Activated T-helper 9 cell treated with anti-CD3 and anti-CD28 coated beads, Interleukin-2, amount 50 U/mL, for 16 hours (primary cell): ENCODE results near the gene ERCC8.
"Not testable (repeated sequence)": the region's sequence is repeated elsewhere in the genome, so short reads cannot be mapped to it uniquely, and the experiment has no call there.

Source experiments
- DNase-seq: peaks from one replicate; pipeline ENCODE4 v3.0.0-alpha.2; 2020; ENCODE audit warnings: low read depth

ERCC8 gene

DNA sequence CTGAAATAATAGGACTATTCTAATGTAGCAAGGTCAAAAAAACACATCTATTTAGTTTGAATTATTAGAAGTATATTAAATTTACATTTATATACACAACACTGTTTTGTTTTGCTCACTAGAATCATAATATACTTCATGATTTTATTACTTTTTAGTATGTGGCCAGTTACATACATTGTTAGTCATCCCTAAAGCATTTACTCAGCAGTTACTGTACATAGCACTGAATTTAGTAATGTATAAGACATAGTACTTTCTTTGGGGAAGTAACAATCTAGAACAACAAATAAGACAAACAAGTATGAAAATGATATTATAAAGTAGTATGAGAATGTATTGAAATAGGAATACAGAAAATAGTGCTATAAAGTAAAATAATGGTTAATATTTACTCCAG is 28.2 kb downstream of the ERCC8 start:
- no peak for DNase-seq

DNA sequence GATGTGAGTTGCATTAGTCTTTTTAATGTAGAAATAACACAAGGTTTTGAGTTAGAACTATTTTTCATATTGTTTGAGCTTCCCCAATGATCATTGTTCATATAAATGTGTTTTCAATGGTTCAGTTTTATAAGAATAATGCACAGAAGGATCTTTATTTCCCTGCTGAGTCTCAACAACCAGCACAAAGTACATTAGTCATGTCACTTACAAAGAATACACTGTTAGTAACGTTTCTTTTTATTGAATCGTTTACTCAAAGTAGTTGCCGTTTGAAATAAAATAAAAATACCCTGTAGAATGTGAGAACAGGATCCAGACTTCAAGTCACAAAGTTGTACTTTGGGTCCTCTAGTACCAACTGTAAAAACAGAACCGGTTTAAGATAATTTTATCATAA is 41.5 kb downstream of the ERCC8 start:
- DNase-seq: no peak

DNA sequence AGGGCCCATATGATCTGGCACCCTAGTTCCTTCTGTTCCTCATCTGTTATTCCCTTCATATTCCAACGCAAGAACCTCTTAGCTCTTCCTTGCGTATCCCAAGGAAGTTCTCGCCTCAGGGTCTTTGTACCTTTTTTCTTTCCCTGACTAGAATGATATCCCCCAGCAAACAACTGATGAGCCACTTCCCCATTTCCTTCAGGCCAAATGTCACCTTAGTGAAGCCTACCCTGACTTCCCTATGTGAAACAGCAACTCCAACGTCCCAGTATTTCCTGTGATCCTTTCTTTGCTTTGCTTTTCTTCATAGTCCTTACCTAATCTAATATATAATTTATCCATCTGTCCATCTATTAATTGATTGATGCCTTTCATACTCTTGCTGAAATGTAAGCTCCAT is 47.9 kb downstream of the ERCC8 start:
- no peak for DNase-seq

DNA sequence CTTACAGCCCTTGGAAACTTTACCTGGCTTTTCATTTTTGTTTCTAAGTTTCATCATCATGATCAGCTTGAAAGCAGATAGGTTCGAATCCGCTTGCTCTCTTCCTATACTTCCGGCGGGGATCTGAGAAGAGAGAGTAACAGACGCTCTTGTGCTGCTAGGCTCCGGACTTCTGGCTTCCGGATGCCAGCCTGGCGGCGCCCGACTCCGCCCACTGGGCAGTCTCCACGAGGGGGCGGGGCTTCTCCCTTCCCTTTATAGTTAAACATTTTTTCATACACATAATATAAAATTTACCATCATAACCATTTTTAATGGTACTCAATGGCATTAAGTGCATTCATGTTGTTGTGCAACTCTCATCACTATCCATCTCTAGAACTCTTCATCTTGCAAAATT is 51.3 kb downstream of the ERCC8 start:
- no peak for DNase-seq

DNA sequence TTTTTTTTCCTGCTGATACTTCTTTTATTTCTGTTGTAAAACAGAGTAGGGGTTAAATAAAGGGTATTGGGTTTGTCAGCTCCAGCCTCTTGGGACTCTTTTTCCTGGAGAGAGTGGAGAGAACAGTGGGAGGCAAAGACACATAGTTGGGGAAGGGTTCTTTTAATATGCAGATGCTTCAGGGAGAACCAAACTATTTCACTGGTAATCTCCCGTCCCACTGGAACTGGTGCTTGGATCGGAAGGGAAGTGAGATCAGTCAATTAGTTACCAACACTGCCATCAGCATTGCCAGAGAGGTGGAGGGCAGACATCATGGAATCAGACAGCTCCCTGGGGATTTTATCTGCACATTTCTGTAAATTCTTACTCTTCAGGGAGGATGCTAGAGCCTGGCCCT is 53.2 kb downstream of the ERCC8 start:
- DNase-seq: no peak

DNA sequence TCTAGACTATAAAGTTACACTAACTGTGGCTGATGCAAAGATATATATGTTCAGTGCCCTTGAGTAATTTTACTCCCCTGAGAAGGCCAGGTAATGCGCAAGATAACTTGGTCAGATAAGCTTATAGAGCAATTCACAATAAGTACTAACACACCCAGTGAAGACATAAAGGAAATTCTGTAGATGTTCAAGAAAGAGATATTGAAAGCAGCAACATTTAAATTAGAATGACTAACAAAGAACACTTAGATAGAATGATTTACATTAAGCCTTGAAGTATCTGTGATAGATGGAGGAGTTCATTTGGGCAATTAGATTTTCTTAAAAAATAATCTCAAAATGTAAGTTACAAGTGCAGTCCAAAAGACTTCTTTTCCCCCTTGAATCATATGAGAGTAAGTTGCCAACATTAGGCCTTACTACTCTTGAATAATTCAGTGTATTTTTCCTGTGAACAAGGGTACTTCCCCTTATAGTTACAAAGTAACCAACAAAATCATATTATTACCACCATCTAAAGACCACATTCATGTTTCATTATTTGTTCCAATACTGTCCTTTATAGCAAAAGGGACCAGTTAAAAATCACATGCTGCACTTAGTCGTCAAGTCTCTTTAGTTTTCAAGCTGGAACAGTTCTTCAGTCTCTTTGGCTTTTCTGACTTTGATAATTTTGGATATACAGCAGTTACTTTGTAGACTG is 56.4 kb downstream of the ERCC8 start:
- DNase-seq: no peak

DNA sequence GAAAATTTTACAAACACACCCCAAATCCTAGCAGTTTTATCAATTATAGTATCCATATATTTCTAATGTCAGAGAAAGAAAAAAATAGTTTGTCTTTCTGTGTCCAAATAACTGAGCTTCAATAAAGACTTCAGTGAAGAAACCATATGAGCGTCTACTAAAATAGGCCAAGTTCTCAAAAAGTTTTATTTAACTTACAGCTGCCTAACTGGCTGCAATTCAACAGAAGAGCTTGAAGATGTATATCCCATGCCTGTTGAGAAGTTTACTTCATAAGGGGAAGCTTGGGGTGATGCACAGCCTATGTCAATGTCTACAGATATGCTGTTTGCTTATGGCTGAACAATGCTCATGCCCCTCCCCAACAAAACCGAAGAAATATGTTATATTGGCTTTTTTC is 57.1 kb downstream of the ERCC8 start:
- no peak for DNase-seq

DNA sequence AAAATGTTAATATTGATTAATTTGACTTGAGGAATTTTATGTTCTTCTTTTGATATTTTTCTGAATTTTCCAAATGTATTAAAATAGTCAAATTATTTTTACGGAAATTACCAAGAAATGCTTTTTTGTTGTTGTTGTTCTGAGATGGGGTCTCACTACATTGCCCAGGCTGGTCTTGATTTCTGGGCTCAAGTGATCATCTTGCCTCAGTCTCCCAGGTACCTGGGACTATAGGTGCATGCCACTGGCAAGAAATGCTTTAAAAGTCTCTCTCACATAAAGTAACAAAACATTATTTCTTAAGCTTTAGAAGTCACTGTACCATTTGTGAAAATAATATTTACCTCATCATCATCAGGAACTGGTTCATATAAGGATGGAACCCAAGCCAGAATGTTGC is 57.8 kb downstream of the ERCC8 start:
- no peak for DNase-seq

DNA sequence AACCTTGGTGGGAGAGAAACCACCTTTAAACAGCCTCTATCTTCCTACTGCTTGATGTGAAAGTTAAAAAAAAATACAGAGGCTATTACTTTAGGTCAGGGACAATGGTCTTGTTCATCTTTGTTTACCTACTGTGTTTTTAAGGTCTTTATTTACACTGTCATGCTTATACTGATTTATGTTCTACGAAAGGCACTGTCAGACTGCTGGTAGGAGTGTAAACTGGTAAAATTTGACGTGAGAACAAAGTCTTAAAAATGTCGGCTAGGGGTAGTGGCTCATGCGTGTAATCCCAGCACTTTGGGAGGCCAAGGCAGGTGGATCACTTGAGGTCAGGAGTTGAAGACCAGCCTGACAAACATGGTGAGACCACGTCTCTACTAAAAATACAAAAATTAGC is 58.7 kb downstream of the ERCC8 start:
- DNase-seq: no peak

DNA sequence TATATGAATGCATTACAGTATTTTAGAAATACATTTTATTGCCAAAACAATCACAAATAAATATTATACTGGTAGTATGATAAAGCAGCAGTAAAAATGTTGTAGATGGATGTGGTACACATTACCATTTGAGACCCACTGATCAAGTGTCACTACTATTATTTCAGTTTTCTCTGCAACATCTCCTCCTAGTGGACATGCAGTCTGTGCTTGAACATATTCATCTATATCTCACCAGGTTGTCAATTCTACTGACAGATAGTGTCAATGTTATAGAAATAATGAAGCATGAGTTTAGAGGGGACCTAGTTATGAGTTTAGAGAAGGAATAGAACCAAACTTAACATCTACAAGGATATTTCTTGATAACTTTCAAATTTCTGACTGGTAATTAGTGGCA is 61.6 kb downstream of the ERCC8 start:
- no peak for DNase-seq

DNA sequence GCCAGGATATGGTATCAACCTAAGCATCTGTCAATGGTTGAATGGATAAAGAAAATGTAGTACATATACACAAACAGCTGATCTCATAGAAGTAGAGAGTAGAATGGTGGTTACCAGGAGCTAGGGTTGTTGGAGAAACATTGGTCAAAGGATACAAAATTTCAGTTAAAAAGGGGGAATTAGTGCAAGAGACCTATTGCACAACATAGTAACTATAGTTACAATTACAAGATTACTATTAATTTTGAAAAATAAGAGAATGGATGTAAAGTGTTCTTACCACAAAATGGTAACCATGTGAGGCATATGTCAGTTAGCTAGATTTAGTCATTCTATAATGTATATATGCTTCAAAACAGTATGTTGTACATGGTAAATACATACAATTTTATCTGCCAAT is 72.0 kb downstream of the ERCC8 start:
- DNase-seq: no peak

DNA sequence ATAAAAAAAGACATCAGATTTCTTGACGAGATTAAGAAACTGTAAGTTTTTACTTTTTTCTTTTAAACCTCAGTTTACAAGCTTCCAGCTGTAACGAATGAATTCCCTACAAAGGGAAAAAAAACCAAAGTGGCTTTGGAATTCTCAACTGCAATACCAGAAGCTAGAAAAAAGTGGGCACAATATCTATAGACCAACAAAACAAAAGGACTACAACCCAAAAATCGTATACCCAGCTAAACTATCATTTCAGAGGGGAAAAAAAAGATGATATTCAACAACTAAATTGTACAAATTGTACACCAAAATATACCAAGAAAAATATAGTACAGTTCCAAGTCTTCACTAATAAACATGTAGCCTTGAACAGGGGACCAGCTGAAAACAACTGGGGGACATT is 74.0 kb downstream of the ERCC8 start:
- no peak for DNase-seq

DNA sequence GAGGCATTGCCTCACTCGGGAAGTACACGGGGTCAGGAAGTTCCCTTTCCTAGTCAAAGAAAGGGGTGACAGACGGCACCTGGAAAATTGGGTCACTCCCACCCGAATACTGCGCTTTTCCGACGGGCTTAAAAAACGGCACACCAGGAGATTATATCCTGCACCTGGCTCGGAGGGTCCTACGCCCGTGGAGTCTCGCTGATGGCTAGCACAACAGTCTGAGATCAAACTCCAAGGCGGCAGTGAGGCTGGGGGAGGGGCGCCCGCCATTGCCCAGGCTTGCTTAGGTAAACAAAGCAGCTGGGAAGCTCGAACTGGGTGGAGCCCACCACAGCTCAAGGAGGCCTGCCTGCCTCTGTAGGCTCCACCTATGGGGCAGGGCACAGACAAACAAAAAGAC is 84.3 kb downstream of the ERCC8 start:
- not testable (repeated sequence) for DNase-seq

DNA sequence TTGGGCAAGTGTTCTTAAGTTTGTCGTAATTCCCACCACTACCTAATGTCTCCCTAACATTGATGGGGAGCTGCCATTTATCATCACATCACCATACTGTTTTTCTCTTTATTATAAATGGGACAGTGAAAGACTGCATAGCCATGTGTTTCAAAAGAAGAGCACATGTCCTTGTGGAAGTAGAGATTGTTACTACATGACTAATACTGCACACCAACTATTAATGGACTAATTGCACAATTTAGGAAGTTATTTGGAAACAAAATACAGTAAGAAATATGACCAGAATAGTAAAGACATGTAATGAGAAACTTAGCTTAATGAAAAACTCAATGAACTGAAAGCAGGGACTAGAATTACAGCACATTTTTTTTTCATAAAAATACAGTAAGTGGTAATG is 88.8 kb downstream of the ERCC8 start:
- DNase-seq: no peak

DNA sequence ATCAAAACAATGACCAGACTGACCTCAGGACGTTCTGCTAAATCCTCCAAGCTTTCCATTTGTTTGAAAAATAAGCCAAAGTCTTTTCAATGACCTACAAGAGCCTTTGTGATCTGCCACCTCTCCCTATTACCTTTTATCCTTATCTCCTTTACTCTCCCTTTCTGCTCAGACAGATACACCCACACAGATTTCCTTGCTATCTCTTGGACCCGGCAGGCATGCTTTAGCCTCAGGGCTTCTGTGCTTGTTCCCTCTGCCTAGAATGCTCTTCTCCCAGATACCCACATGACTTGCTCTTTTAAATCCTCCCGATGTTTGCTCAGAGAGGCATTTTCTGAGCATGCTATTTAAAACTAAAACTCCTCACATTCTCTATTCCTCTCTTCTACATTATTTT is 91.9 kb downstream of the ERCC8 start:
- no peak for DNase-seq

DNA sequence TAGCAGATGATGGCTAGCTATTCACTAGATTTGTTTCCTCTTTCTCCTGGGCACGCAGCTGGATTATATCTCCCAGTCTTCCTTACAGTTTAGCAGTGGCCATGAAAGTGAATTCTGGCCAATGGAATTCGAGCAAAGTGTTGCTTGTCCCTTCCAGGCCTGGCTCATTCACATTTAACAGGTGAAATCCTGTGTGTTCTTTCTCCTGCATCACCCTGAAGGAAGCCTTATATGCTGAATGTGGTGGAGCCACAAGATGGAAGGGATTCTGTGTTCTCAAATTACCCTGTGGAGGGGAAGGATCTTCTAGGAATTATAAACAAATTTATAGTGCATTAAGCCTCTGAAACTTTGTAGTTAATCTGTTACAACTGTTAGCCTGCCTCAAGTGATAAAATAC is 92.6 kb downstream of the ERCC8 start:
- DNase-seq: no peak

DNA sequence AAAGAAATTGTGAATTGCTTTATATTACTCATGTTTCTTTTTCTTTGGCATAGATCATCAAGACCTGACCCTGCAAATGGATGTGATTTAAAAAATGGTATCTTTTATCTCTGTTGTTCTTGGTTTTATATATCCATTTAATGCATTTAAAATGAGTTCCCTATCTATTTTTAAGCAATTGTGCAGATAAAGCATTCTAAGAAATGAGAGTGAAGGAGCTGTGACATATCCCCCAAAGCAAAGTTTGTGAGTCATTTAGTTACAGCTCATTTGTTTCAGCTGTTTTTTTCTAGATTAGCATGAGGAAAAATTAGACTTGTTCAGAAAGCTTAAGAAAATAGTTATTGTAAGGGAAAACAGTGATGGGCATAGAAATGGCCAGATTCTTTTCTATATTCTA is 93.2 kb downstream of the ERCC8 start:
- no peak for DNase-seq

DNA sequence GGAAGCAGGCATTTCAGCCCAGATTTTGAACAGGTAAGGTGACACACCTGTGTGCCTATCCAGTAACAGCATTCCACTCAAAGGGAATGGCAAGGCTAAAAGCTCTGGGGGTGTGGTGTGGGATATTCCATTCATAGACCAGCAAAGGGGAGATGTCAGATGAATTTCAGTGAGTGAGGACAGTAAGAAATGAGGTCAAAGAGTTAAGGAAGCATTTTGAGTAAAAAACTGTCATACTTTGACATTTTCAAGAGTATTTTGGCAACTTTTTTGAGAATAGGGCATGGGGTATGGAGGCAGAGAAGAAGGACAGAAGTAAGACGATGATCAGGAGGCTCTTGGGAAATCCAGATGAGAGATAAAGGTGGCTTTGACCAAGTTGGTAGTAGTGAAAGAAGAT is 98.6 kb downstream of the ERCC8 start:
- no peak for DNase-seq

DNA sequence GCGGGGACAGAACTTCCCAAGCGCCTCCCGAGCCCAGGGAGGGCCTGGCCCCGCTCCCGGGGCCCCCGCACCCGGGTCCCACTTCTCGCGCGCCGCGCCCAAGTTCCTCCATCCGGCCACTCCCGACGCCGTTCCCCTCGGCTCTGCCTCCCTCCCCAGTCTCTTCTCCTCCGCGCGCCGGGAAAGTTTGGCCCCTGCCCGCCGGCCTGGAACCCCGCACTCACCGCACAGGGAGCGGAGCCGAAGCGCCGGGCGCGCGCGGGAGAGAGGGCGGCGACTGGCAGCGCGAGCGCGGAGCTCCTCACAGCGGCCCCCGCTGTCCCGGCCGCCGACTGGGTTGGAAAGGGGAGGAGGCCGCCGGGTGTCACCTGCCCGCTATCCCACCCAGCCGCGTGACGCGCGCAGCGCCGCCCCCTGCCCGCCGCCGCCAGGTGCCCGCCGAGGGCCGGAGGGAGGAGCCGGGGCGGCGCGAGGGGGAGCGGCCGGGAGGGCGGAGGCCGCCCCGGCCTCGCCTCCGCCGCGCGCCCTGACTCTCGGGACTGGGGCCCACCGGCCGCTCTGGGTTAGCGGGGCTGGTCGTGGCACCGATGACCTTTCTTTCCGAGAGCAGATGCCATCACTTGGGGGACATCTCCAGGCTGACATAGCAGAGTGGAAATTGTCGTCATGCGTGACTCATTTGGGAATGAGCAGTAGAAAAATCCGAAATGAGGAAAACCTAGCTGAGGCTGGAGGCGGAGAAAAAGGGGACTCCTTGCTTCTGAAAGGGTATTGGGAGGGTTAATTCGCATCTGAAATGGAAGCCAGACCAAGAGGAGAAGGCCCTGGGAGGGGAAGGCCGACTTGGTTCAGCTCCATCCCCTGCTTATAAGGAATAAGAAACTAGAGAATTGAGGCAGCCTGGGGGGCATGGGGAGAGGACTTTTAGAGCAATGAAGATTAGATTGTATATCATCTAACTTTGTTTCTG is 100.6 kb downstream of the ERCC8 start, which contains the start of gene ELOVL7:
TSS of gene ELOVL7 (minus strand) at position 334 of the 970 bp plus-strand sequence. CDS start 56,872 bp downstream, outside the sequence.
- no peak for DNase-seq

DNA sequence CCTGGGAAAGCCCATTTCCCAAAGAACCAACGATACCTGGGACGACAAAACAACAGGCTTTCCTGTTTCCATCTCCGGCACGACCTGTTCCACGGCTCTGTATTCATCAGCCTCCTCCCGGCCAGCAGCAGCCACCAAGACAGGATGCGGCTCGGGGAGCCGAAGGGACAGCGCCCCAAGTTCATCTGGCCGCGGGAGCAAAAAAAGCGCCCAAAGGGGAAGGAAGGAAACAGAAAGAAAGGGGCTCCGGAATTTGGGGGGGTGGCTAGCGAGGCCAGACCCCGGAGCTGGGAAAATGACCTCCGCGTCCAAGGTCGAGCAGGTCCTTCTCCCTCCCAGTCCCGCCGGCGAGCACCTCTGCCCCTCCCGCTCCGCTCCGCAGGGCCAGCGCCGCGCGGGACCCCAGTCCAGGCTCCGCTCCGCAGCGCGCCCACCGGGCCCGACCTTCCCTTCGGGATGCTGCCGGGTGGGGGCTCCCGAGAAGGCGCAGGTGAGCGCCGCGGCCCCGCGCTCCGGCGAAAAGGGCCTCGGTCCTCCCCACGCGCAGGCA is 101.4 kb downstream of the ERCC8 start:
- no peak for DNase-seq

DNA sequence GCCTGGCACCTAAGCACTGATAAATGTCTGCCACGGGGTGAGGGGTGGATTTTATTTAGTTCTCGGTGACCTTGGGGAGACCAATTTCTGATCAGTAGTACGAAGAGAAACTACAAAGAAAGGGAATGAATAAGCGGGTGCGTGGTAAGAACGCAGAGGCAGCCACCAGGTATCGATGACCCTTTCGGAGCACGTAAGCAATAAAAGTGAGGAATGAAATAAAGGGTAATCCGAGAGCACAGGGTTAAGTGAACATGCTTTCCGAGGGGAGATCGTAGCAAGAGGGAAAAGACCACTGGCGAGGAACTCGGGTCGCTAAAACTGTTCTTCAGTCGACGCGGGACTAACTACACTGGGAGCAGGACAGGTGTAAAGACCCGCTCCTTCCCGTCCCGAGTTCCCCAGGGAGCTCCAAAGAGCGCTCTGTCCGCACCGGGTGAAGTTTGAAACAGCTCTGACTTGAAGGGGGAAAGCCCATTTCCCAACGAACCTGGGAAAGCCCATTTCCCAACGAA is 101.9 kb downstream of the ERCC8 start:
- DNase-seq: no peak

DNA sequence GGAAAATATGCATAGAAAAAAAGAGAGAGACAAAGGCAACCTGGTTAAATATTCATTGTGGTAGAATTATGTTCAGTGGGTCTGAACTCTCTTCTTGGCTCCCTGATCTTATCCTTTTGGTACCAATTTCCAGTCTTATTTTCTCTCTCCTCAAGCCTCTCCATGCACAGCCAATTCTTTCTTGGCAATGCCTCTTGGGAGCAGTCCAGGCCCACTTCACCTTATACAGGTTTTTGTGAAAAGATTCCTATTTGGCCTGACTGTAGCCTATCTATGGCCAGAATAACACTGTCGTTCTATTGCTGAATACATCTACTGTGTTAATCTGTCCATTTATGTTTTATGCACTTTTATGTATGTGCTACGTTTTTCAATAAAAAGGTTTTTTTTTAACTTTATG is 103.5 kb downstream of the ERCC8 start:
- DNase-seq: no peak

DNA sequence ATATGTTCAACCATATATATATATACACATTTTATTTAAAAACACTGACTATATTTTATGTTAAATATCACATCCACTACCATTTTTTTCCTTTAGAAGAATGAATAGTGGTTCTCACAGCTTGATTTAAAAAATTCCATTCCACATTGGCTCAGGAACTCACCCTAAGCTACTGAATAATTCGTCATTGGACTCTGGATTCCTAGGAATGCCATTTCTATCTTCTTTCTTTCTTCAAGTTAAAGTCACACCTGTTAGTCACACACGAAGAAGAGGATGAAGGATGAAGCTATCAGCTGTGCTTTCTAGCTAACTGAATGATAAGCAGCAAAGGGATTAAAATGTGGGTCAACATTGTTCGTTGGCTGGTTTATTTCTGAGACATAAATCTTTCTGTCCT is 108.7 kb downstream of the ERCC8 start:
- no peak for DNase-seq
